T-cell (primary cell): ENCODE results near the gene SPAG4. TPM values are rescaled to one million over a fixed set of nuclear protein-coding genes. Genes with fewer than 3 reads are reported as not detected.

Experiments used
- ATAC-seq, 4 experiments: fragments of 200-7000 bp in 3 of 4; fragments of 150-1000 bp in 1 of 4; cut with Tn5 transposase; replicated peaks in 1 of 4; 1 replicate in 3 of 4; 2 replicates in 1 of 4; pipeline ENCODE4 v1.10.0; 2021; ENCODE audit warnings: moderate library complexity in 3 of 4, mild to moderate bottlenecking in 2 of 4, moderate number of reproducible peaks in 1 of 4
- CTCF ChIA-PET, 2 donors: fragments of 300-600 bp; sonication (Branson Sonifier 250); formaldehyde crosslinking; loops; one replicate each; lab custom pipeline; 2022; ENCODE audit warnings: antibody characterized with exemption in 2 of 2; lab: Charles Lee
- POLR2A ChIA-PET, 2 donors: fragments of 300-600 bp; sonication (Branson Sonifier 250); formaldehyde crosslinking; loops; one replicate each; lab custom pipeline; 2022; ENCODE audit warnings: antibody characterized with exemption in 2 of 2; lab: Charles Lee
- DNase-seq, 35 experiments: peaks; one replicate each; pipeline versions ENCODE4 v3.0.0 to v3.0.0-alpha.2; 2013 to 2023
- H3K27ac ChIP-seq: one replicate; pipeline ENCODE4 v1.5.1; 2013; ENCODE audit warnings: low read length
- H3K27me3 ChIP-seq, 2 experiments: replicated peaks in 1 of 2; 1 replicate in 1 of 2; 2 replicates in 1 of 2; pipeline versions ENCODE4 v1.6.1 to v1.7.0; 2013; ENCODE audit warnings: low read length in 1 of 2, mixed read lengths in 1 of 2; ENCODE audit not compliant: control insufficient read depth in 2 of 2, insufficient read depth in 2 of 2; ENCODE audit errors: extremely low read depth in 1 of 2
- H3K36me3 ChIP-seq, 2 donors: 1 replicate in 1 of 2; 2 replicates in 1 of 2; pipeline versions ENCODE4 v1.6.1 to v1.7.0; 2013; ENCODE audit warnings: low read length in 1 of 2; ENCODE audit not compliant: control insufficient read depth in 2 of 2, insufficient read depth in 1 of 2; ENCODE audit errors: extremely low read depth in 1 of 2
- H3K4me1 ChIP-seq, 2 experiments: 1 replicate in 1 of 2; 2 replicates in 1 of 2; pipeline versions ENCODE4 v1.6.1 to v1.7.0; 2013; ENCODE audit warnings: low read length in 2 of 2, mixed read lengths in 1 of 2; ENCODE audit not compliant: insufficient read depth in 2 of 2, control insufficient read depth in 1 of 2; ENCODE audit errors: extremely low read depth in 1 of 2
- H3K4me3 ChIP-seq, 2 donors: 1 replicate in 1 of 2; 2 replicates in 1 of 2; pipeline versions ENCODE4 v1.5.1 to v1.7.0; 2013; ENCODE audit warnings: mild to moderate bottlenecking in 2 of 2, low read length in 1 of 2, moderate library complexity in 1 of 2; ENCODE audit not compliant: control insufficient read depth in 1 of 2; ENCODE audit errors: extremely low read depth in 1 of 2
- H3K9me3 ChIP-seq: 2 replicates; pipeline ENCODE4 v1.7.0; 2013
- H3K27ac Mint-ChIP-seq, 2 donors: one replicate each; pipeline ENCODE4 v1.8.0; 2020 to 2021; ENCODE audit warnings: mild to moderate bottlenecking in 2 of 2, mixed read lengths in 2 of 2
- H3K27me3 Mint-ChIP-seq, 2 donors: one replicate each; pipeline ENCODE4 v1.8.0; 2021 to 2022; ENCODE audit warnings: mixed read lengths in 2 of 2
- H3K36me3 Mint-ChIP-seq: one replicate; pipeline ENCODE4 v1.8.0; 2021; ENCODE audit warnings: mixed read lengths
- H3K4me1 Mint-ChIP-seq, 3 donors: one replicate each; pipeline ENCODE4 v1.8.0; 2020 to 2022; ENCODE audit warnings: mixed read lengths in 3 of 3, mild to moderate bottlenecking in 1 of 3
- H3K4me3 Mint-ChIP-seq, 3 donors: one replicate each; pipeline ENCODE4 v1.8.0; 2020 to 2022; ENCODE audit warnings: mild to moderate bottlenecking in 3 of 3, mixed read lengths in 3 of 3, moderate library complexity in 3 of 3
- H3K9me3 Mint-ChIP-seq, 3 donors: one replicate each; pipeline ENCODE4 v1.8.0; 2020 to 2022; ENCODE audit warnings: mixed read lengths in 3 of 3
- WGBS: methylation state at CpG from one replicate; pipeline ENCODE4 v1.1.5; 2013; ENCODE audit warnings: missing lambda C conversion rate; ENCODE audit not compliant: insufficient coverage; 5-methylcytosine and 5-hydroxymethylcytosine counted together
- total RNA-seq, 35 experiments: library from RNA in 6 of 35; stranded (reverse) in 6 of 35; fragments of 120-200 nt in 1 of 35; gene quantifications; one replicate each; pipeline versions ENCODE4 v1.2.1 to v1.2.4 and lab custom pipeline; 2013 to 2026

SPAG4 gene
- total RNA-seq, 5 donors from 2014 or later (not counting 1 experiment from before 2014, with no cell fraction given) = 0.76 to 26.4 (median 1.2) TPM

DNA sequence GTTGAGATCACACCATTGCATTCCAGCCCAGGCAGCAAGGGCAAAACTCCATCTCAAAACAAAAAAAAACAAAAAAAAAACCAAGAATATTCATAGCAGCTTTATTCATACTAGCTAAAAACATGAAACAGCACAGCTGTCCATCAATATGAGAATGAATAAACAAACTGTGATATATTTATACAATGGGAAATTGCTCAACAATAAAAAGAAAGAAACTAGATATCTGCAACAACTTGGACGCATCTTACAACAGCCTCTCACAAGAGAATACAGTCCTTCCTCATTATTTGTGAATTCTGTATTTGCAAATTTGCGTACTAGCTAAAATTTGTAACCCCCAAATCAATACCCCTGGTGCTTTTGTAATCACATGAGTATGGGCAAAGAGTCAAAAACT, 28.2 kb upstream of the SPAG4 start:
- Histone ChIP-seq H3K9me3 (no peaks in the 10 kb centered on the region), H3K4me1 (no peaks in the 10 kb centered on the region), H3K27me3 (peaks cover 0 to 5% of the 10 kb centered on the region in 2 experiments), H3K4me3 (no peak overlapping the region), H3K36me3 (no peaks in the 10 kb centered on the region), H3K27ac (no peak overlapping the region)
- no peak for ATAC-seq
- DNase-seq = no peak
- Mint-ChIP-seq H3K4me1 (peaks cover 0 to 3% (median 0%) of the 10 kb centered on the region in 3 donors), H3K36me3 (no peaks in the 10 kb centered on the region), H3K27me3 (no peaks in the 10 kb centered on the region), H3K9me3 (no peaks in the 10 kb centered on the region), H3K27ac (no peak overlapping the region), H3K4me3 (no peak overlapping the region)
- no CpG with 5 or more reads among the region's 2 CpGs for WGBS
- POLR2A ChIA-PET = no interaction called here
- CTCF ChIA-PET = no interaction called here

DNA sequence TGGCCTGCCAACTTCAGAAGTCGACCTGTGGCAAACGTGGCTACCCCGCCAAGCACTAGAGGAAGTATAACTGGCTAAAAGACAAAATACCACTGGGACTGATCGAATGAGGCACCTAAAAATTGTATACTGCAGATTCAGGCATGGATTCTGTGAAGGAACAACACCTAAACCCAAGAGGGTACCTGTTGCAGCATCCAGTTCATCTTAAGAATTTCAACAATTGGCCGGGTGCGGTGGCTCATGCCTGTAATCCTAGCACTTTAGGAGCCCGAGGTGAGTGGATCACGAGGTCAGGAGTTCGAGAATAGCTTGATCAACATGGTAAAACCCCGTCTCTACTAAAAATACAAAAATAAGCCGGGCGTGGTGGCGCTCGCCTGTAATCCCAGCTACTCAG, 27.2 kb upstream of the SPAG4 start:
- no peak overlapping the region for H3K4me3 ChIP-seq
- POLR2A ChIA-PET = interaction anchor here in 1 of 2 donors (0.7 kb wide), 1 partner anchor 7 kb away, joined by 9 read pairs; no protein-coding TSS in a partner anchor
- no peak for ATAC-seq
- no peaks in the 10 kb centered on the region for H3K36me3 ChIP-seq
- CTCF ChIA-PET = interaction anchor here in 1 of 2 donors (0.7 kb wide), 1 partner anchor 13 kb away, joined by 6 read pairs; no protein-coding TSS in a partner anchor
- H3K27me3 ChIP-seq = peaks cover 0 to 2% of the 10 kb centered on the region in 2 experiments
- H3K9me3 ChIP-seq = no peaks in the 10 kb centered on the region
- peaks cover 0 to 3% (median 0%) of the 10 kb centered on the region in 3 donors for H3K4me1 Mint-ChIP-seq
- no peaks in the 10 kb centered on the region for H3K9me3 Mint-ChIP-seq
- no peak overlapping the region for H3K27ac Mint-ChIP-seq
- no peaks in the 10 kb centered on the region for H3K27me3 Mint-ChIP-seq
- H3K36me3 Mint-ChIP-seq = no peaks in the 10 kb centered on the region
- H3K4me3 Mint-ChIP-seq = no peak overlapping the region
- H3K27ac ChIP-seq = no peak overlapping the region
- H3K4me1 ChIP-seq = no peaks in the 10 kb centered on the region
- 79% methylated on average over 9 of the region's 14 CpGs for WGBS
- DNase-seq = no peak

GRCh38 chr20:35592339-35592974, 23.2 kb upstream of the SPAG4 start:
- no peaks in the 10 kb centered on the region for H3K27me3 Mint-ChIP-seq
- no peak overlapping the region for H3K4me3 Mint-ChIP-seq
- no peaks in the 10 kb centered on the region for H3K9me3 Mint-ChIP-seq
- DNase-seq (no peak), ATAC-seq (no peak)
- H3K27ac ChIP-seq = no peak overlapping the region
- CTCF ChIA-PET = interaction anchor here in 1 of 2 donors (0.7 kb wide), 1 partner anchor 54 kb away, joined by 5 read pairs; no protein-coding TSS in a partner anchor
- no peak overlapping the region for H3K4me3 ChIP-seq
- WGBS = 60% methylated on average over 1 of the region's 2 CpGs
- peaks cover 0 to 3% (median 0%) of the 10 kb centered on the region in 3 donors for H3K4me1 Mint-ChIP-seq
- H3K4me1 ChIP-seq = no peaks in the 10 kb centered on the region
- no peaks in the 10 kb centered on the region for H3K36me3 ChIP-seq
- H3K27ac Mint-ChIP-seq = no peak overlapping the region
- H3K27me3 ChIP-seq = no peaks in the 10 kb centered on the region
- POLR2A ChIA-PET = interaction anchor here in 1 of 2 donors (0.6 kb wide), 1 partner anchor 12 kb away, joined by 3 read pairs; no protein-coding TSS in a partner anchor
- H3K36me3 Mint-ChIP-seq = no peaks in the 10 kb centered on the region
- H3K9me3 ChIP-seq = no peaks in the 10 kb centered on the region

DNA sequence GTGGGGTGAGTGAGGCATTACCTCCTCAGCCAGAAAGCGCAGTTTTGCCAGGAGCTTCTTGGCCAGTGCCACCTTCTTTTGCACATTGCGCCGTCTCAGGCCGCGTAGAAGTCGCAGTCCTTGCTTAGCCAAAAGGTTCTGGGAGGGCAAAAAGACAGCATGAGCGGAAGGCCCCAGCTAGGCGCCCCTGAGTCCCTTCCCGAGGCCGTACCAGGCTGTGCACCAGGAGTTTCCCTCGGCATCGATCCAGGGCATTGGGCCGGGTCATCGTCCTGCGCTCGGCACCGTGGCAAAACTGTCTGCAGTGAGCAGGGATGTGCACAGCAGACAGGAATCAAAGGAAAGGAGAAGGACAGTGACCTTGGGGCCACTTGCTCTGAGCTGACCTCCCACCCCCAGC, 20.2 kb upstream of the SPAG4 start:
- H3K36me3 Mint-ChIP-seq = no peaks in the 10 kb centered on the region
- ChIA-PET CTCF (interaction anchor here in 1 of 2 donors (0.7 kb wide), 2 partner anchors 12 to 138 kb away, joined by 3 read pairs; no protein-coding TSS in a partner anchor), POLR2A (interaction anchor here in 1 of 2 donors (0.5 kb wide), 1 partner anchor 1339 kb away, joined by 3 read pairs; no protein-coding TSS in a partner anchor)
- no peaks in the 10 kb centered on the region for H3K4me1 Mint-ChIP-seq
- H3K4me3 Mint-ChIP-seq = no peak overlapping the region
- no peak overlapping the region for H3K27ac ChIP-seq
- peaks cover 0 to 1% of the 10 kb centered on the region in 2 experiments for H3K4me1 ChIP-seq
- no peaks in the 10 kb centered on the region for H3K9me3 ChIP-seq
- H3K9me3 Mint-ChIP-seq = no peaks in the 10 kb centered on the region
- H3K27me3 Mint-ChIP-seq = peaks cover 0 to 6% of the 10 kb centered on the region in 2 donors
- no peaks in the 10 kb centered on the region for H3K36me3 ChIP-seq
- peaks cover 4 to 21% of the 10 kb centered on the region in 2 experiments for H3K27me3 ChIP-seq
- no peak overlapping the region for H3K4me3 ChIP-seq
- DNase-seq = no peak
- 86% methylated on average over 17 of the region's 17 CpGs for WGBS
- H3K27ac Mint-ChIP-seq = no peak overlapping the region
- ATAC-seq = no peak

GRCh38 chr20:35595901-35596300, 19.7 kb upstream of the SPAG4 start:
- Mint-ChIP-seq H3K27me3 (peaks cover 0 to 6% of the 10 kb centered on the region in 2 donors), H3K27ac (no peak overlapping the region), H3K36me3 (no peaks in the 10 kb centered on the region), H3K4me3 (no peak overlapping the region), H3K4me1 (peaks cover 0 to 2% (median 1%) of the 10 kb centered on the region in 3 donors), H3K9me3 (no peaks in the 10 kb centered on the region)
- H3K4me3 ChIP-seq = no peak overlapping the region
- H3K4me1 ChIP-seq = peaks cover 0 to 5% of the 10 kb centered on the region in 2 experiments
- DNase-seq (no peak), ATAC-seq (no peak)
- WGBS = 83% methylated on average over 7 of the region's 7 CpGs
- no peaks in the 10 kb centered on the region for H3K9me3 ChIP-seq
- ChIA-PET POLR2A (no interaction called here), CTCF (interaction anchor here in 1 of 2 donors (0.7 kb wide), 2 partner anchors 12 to 138 kb away, joined by 3 read pairs; no protein-coding TSS in a partner anchor)
- H3K27me3 ChIP-seq = peaks cover 4 to 25% of the 10 kb centered on the region in 2 experiments
- H3K36me3 ChIP-seq = no peaks in the 10 kb centered on the region
- H3K27ac ChIP-seq = no peak overlapping the region

DNA sequence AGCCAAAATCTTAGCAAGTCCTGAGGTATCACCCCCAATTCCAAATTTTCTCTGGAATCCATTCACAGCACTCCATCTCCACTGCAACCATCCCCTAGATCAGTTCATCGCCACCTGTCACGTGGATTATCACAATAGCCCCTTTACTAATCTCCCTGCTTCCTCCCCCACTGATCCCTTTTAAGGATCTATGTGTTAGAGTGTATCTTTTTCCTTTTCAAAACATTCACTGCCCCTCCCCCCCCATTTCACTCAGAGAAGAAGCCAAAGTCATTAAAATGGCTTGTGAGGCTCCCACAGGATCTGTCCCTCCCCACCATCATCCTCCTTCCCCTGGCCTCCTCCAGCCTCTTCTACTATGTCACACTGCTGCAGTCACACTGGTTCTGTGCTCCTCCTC, 18.4 kb upstream of the SPAG4 start:
- H3K4me3 Mint-ChIP-seq = no peak overlapping the region
- H3K27ac ChIP-seq = no peak overlapping the region
- peaks cover 0 to 11% of the 10 kb centered on the region in 2 donors for H3K27me3 Mint-ChIP-seq
- H3K9me3 ChIP-seq = no peaks in the 10 kb centered on the region
- ATAC-seq = no peak
- no peak for DNase-seq
- H3K27me3 ChIP-seq = peaks cover 4 to 36% of the 10 kb centered on the region in 2 experiments
- ChIA-PET POLR2A (no interaction called here), CTCF (no interaction called here)
- H3K36me3 ChIP-seq = no peaks in the 10 kb centered on the region
- H3K4me1 Mint-ChIP-seq = peaks cover 0 to 10% (median 7%) of the 10 kb centered on the region in 3 donors
- H3K4me1 ChIP-seq = peaks cover 0 to 17% of the 10 kb centered on the region in 2 experiments
- no peak overlapping the region for H3K4me3 ChIP-seq
- no peak overlapping the region for H3K27ac Mint-ChIP-seq
- no CpG with 5 or more reads among the region's 2 CpGs for WGBS
- H3K9me3 Mint-ChIP-seq = no peaks in the 10 kb centered on the region
- no peaks in the 10 kb centered on the region for H3K36me3 Mint-ChIP-seq
